HepG2 (cell line): ENCODE data around the gene GYPC. TPM values are rescaled to one million over a fixed set of nuclear protein-coding genes. Genes with fewer than 3 reads are reported as not detected.

Experiments used
- ATAC-seq: fragments of 200-7000 bp; cut with Tn5 transposase; 3 replicates; pipeline ENCODE4 v1.9.1; 2020; ENCODE audit warnings: mild to moderate bottlenecking, moderate library complexity
- BruUV-seq: library from RNA; stranded (reverse); fragments of 400-500 nt; replicated peaks from 2 replicates; lab custom pipeline; 2021; lab: Mats Ljungman, UMichigan
- CTCF ChIA-PET: fragments of 300-600 bp; formaldehyde crosslinking; extraction: SDS; loops from one replicate; lab custom pipeline; 2021; ENCODE audit warnings: low total read pairs, inconsistent platforms, low intra/inter-chr PET ratio; lab: Yijun Ruan, JAX
- POLR2A ChIA-PET: fragments of 350-600 bp; sonication (Branson Sonifier 250); formaldehyde crosslinking; loops from one replicate; lab custom pipeline; 2020; ENCODE audit warnings: antibody characterized with exemption, inconsistent platforms; lab: Yijun Ruan, JAX
- DNase-seq: peaks from one replicate; pipeline ENCODE4 v3.0.0-alpha.2; 2015; ENCODE audit warnings: low spot score
- FAIRE-seq: peaks from 3 replicates; lab custom pipeline; 2011; peaks lifted over from hg19 to GRCh38; lab: Jason Lieb, UNC
- H2AFZ ChIP-seq: one replicate; pipeline ENCODE4 v1.6.1; 2011; ENCODE audit warnings: low read length, inconsistent platforms
- H3K27ac ChIP-seq: fragments of 300-600 bp; 3 replicates; pipeline ENCODE4 v1.8.0; 2011; ENCODE audit warnings: mixed run types, mild to moderate bottlenecking, mixed read lengths, low read length, inconsistent platforms; ENCODE audit not compliant: insufficient read depth; ENCODE audit errors: extremely low read length
- H3K27me3 ChIP-seq, 2 experiments: fragments of 200-600 bp in 1 of 2; 2 replicates in 1 of 2; 3 replicates in 1 of 2; pipeline versions ENCODE4 v1.6.0 to v1.8.0; 2011; ENCODE audit warnings: low read length in 2 of 2, mild to moderate bottlenecking in 2 of 2, moderate library complexity in 2 of 2, inconsistent platforms in 1 of 2; ENCODE audit not compliant: insufficient read depth in 2 of 2, control insufficient read depth in 1 of 2
- H3K36me3 ChIP-seq, 2 experiments: fragments of 200-600 bp in 1 of 2; replicated peaks in 1 of 2; 2 replicates in 1 of 2; 3 replicates in 1 of 2; pipeline versions ENCODE4 v1.5.1 to v1.8.0; 2011; ENCODE audit warnings: low read length in 2 of 2, inconsistent platforms in 1 of 2; ENCODE audit not compliant: insufficient read depth in 2 of 2, control insufficient read depth in 1 of 2
- H3K4me1 ChIP-seq: 2 replicates; pipeline ENCODE4 v1.5.1; 2012; ENCODE audit warnings: low read length, inconsistent platforms; ENCODE audit not compliant: insufficient read depth
- H3K4me2 ChIP-seq: 2 replicates; pipeline ENCODE4 v1.6.0; 2011; ENCODE audit warnings: low read depth, low read length, inconsistent platforms
- H3K4me3 ChIP-seq, 3 experiments: fragments of 200-600 bp in 1 of 3; sonication (generic), shearing (Covaris generic) in 1 of 3; replicated peaks in 1 of 3; 2 replicates each; pipeline ENCODE4 v1.5.1; 2011 to 2016; ENCODE audit warnings: low read length in 3 of 3, inconsistent platforms in 2 of 3, low read depth in 2 of 3, mild to moderate bottlenecking in 2 of 3, control low read depth in 1 of 3, mixed read lengths in 1 of 3; ENCODE audit not compliant: insufficient read depth in 1 of 3
- H3K79me2 ChIP-seq: one replicate; pipeline ENCODE4 v1.6.1; 2011; ENCODE audit warnings: low read length, inconsistent platforms; ENCODE audit not compliant: insufficient read depth
- H3K9ac ChIP-seq: 2 replicates; pipeline ENCODE4 v1.6.0; 2011; ENCODE audit warnings: mild to moderate bottlenecking, low read depth, low read length, inconsistent platforms; ENCODE audit not compliant: insufficient read depth
- H3K9me3 ChIP-seq: 2 replicates; pipeline ENCODE4 v1.5.1; 2012; ENCODE audit warnings: mild to moderate bottlenecking, low read length
- H4K20me1 ChIP-seq: 2 replicates; pipeline ENCODE4 v1.6.0; 2011; ENCODE audit warnings: inconsistent platforms, mild to moderate bottlenecking, low read length, moderate library complexity; ENCODE audit not compliant: insufficient read depth
- ASH2L ChIP-seq: fragments of 300-600, 200-600 bp; sonication (generic); IDR thresholded peaks from 2 replicates; pipeline ENCODE4 v1.7.0; 2017; ENCODE audit warnings: low read depth, mild to moderate bottlenecking, moderate library complexity, mixed read lengths, low read length; ENCODE audit not compliant: insufficient read length
- ATM ChIP-seq: fragments of 450-650 bp; IDR thresholded peaks from 2 replicates; pipeline ENCODE4 v1.7.1; 2017; ENCODE audit warnings: mild to moderate bottlenecking, borderline replicate concordance
- ESRRA ChIP-seq: sonication (generic); formaldehyde crosslinking; IDR thresholded peaks from 2 replicates; pipeline ENCODE4 v1.5.1; 2020; ENCODE audit warnings: mild to moderate bottlenecking, low read depth, missing genetic modification reagents
- FOSL2 ChIP-seq: sonication (generic); formaldehyde crosslinking; IDR thresholded peaks from 2 replicates; pipeline ENCODE4 v1.4.0; 2020; ENCODE audit warnings: missing genetic modification reagents
- HES4 ChIP-seq: sonication (generic); formaldehyde crosslinking; IDR thresholded peaks from 2 replicates; pipeline ENCODE4 v1.9.0; 2021; ENCODE audit warnings: mild to moderate bottlenecking, missing genetic modification reagents, borderline replicate concordance
- TFAP4 ChIP-seq: sonication (generic); IDR thresholded peaks from 2 replicates; pipeline ENCODE4 v1.6.1; 2016; ENCODE audit warnings: low read depth, borderline replicate concordance
- ZBTB39 ChIP-seq: sonication (generic); formaldehyde crosslinking; IDR thresholded peaks from 2 replicates; pipeline ENCODE4 v1.5.0; 2020; ENCODE audit warnings: missing genetic modification reagents
- ZC3H13 ChIP-seq: sonication (generic); formaldehyde crosslinking; IDR thresholded peaks from 2 replicates; pipeline ENCODE4 v1.8.1; 2023; ENCODE audit warnings: mild to moderate bottlenecking, missing genetic modification reagents, moderate library complexity
- ZNF205 ChIP-seq: IDR thresholded peaks from 2 replicates; pipeline ENCODE4 v1.6.1; 2018; ENCODE audit warnings: missing biosample characterization, missing genetic modification reagents
- ZNF225 ChIP-seq: sonication (generic); formaldehyde crosslinking; IDR thresholded peaks from 2 replicates; pipeline ENCODE4 v1.4.0; 2020; ENCODE audit warnings: mild to moderate bottlenecking, missing genetic modification reagents
- ZNF296 ChIP-seq: sonication (generic); formaldehyde crosslinking; conservative IDR thresholded peaks from 2 replicates; pipeline ENCODE4 v1.5.0; 2020; ENCODE audit warnings: mild to moderate bottlenecking, missing genetic modification reagents
- ZNF564 ChIP-seq: sonication (generic); formaldehyde crosslinking; IDR thresholded peaks from 2 replicates; pipeline ENCODE4 v1.8.1; 2023; ENCODE audit warnings: mild to moderate bottlenecking, missing genetic modification reagents
- ZNF674 ChIP-seq: sonication (generic); formaldehyde crosslinking; IDR thresholded peaks from 2 replicates; pipeline ENCODE4 v1.5.0; 2020; ENCODE audit warnings: low read depth, mild to moderate bottlenecking, missing genetic modification reagents
- WGBS: methylation state at CpG from one replicate; pipeline ENCODE4 v1.1.6; 2017; ENCODE audit warnings: low lambda C conversion rate; 5-methylcytosine and 5-hydroxymethylcytosine counted together
- in situ Hi-C: cut with HindIII; loops from 2 replicates; pipeline ENCODE4 v1.10.0; 2017; ENCODE audit warnings: low pct_unique_long_range_greater_than_20kb; ENCODE audit not compliant: extremely low pct_ligation_motif_present
- intact Hi-C: fragments of 100-400 bp; cut with micrococcal nuclease; formaldehyde crosslinking; loops from one replicate; pipeline ENCODE4 v1.10.0; 2022; ENCODE audit not compliant: unreplicated experiment
- polyA plus RNA-seq, 8 experiments: library from polyadenylated mRNA; depleted of rRNA in 3 of 8; stranded (reverse) in 7 of 8; unstranded in 1 of 8; fragments of >200 nt; fragmentation: Illumina TruSeq in 4 of 8; extraction: Trizol in 4 of 8; gene quantifications; 2 replicates each; pipeline versions ENCODE4 v1.2.1 to v1.2.3, GENCODE V29; 2011 to 2016; ENCODE audit warnings: low read depth in 4 of 8, missing spikeins in 1 of 8, mixed read lengths in 1 of 8; ENCODE audit not compliant: insufficient read depth in 1 of 8
- total RNA-seq, 5 experiments: library from RNA; depleted of rRNA; stranded (reverse); fragments of >200 nt; fragmentation: Illumina TruSeq; extraction: Trizol; gene quantifications; 2 replicates each; pipeline ENCODE4 v1.2.3, GENCODE V29; 2016; ENCODE audit warnings: low read depth in 1 of 5

GYPC gene
- total and polyA plus RNA-seq, 2 of the 13 experiments (the other 11 are each of a cell fraction or from before 2014, with no cell fraction given) = not detected

GRCh38 chr2:126678269-126679065, 22.5 kb downstream of the GYPC start (continued):
- TF ChIP-seq ESRRA = no peak
- no peak for TF ChIP-seq ATM
- TF ChIP-seq FOSL2 = no peak
- no peak for TF ChIP-seq ZNF674 (CRISPR knock-in tag)
- no peak for TF ChIP-seq ZNF564 (CRISPR knock-in tag)
- no peak for TF ChIP-seq TFAP4

GRCh38 chr2:126679094-126679713, 23.2 kb downstream of the GYPC start:
- CTCF ChIA-PET = no interaction called here
- Histone ChIP-seq H3K4me3 (no peak overlapping the region), H4K20me1 (no peaks in the 10 kb centered on the region), H2AFZ (no peak overlapping the region), H3K4me1 (no peaks in the 10 kb centered on the region), H3K9ac (no peak overlapping the region), H3K79me2 (no peaks in the 10 kb centered on the region), H3K4me2 (no peak overlapping the region), H3K27me3 (peaks cover 0 to 39% of the 10 kb centered on the region in 2 experiments; a peak in 2 of 5 replicates), H3K27ac (no peak overlapping the region), H3K36me3 (no peaks in the 10 kb centered on the region), H3K9me3 (peaks cover 22% of the 10 kb centered on the region)
- in situ Hi-C loops = no loop called here
- WGBS = 8% methylated on average over 9 of the region's 9 CpGs
- ATAC-seq (no peak), FAIRE-seq (no peak), DNase-seq (no peak)
- TF ChIP-seq ASH2L = no peak
- TF ChIP-seq ZNF296 (CRISPR knock-in tag) = no peak
- TF ChIP-seq HES4 (CRISPR knock-in tag) = no peak
- TF ChIP-seq ZBTB39 (CRISPR knock-in tag) = no peak
- TF ChIP-seq ZNF205 (CRISPR knock-in tag) = no peak
- TF ChIP-seq ZC3H13 (CRISPR knock-in tag) = no peak
- no peak for TF ChIP-seq ZNF225 (CRISPR knock-in tag)
- intact Hi-C loops = no loop called here
- no TSS peak for BruUV-seq
- POLR2A ChIA-PET = no interaction called here
